H1 (cell line): ENCODE results near the gene WSCD2. TPM values are rescaled to one million over a fixed set of nuclear protein-coding genes. Genes with fewer than 3 reads are reported as not detected.

ENCODE experiments used
- CTCF ChIA-PET: fragments of 300-600 bp; sonication (Branson Sonifier 250); formaldehyde crosslinking; loops from one replicate; lab custom pipeline; 2021; ENCODE audit not compliant: partially characterized antibody; lab: Charles Lee
- POLR2A ChIA-PET: fragments of 300-600 bp; sonication (Branson Sonifier 250); formaldehyde crosslinking; loops from one replicate; lab custom pipeline; 2021; ENCODE audit warnings: inconsistent platforms; ENCODE audit not compliant: partially characterized antibody; lab: Charles Lee
- DNase-seq, 2 experiments: peaks; one replicate each; pipeline versions ENCODE4 v3.0.0 to v3.0.0-alpha.2; 2010 to 2022; ENCODE audit warnings: low spot score in 2 of 2, low read depth in 1 of 2, mixed read lengths in 1 of 2
- FAIRE-seq: peaks from 2 replicates; lab custom pipeline; 2011; peaks lifted over from hg19 to GRCh38; lab: Jason Lieb, UNC
- H2AFZ ChIP-seq: 2 replicates; pipeline ENCODE4 v1.8.1; 2012; ENCODE audit warnings: low read length, inconsistent platforms
- H2AK5ac ChIP-seq: 2 replicates; pipeline ENCODE4 v1.6.1; 2013; ENCODE audit warnings: low read depth, low read length
- H2BK120ac ChIP-seq: replicated peaks from 2 replicates; pipeline ENCODE3; 2013; ENCODE audit warnings: low read depth, low read length, inconsistent platforms
- H2BK12ac ChIP-seq: 2 replicates; pipeline ENCODE4 v1.6.1; 2013; ENCODE audit warnings: low read depth, low read length
- H2BK15ac ChIP-seq: 2 replicates; pipeline ENCODE4 v1.6.1; 2013; ENCODE audit warnings: low read length
- H2BK20ac ChIP-seq: 2 replicates; pipeline ENCODE4 v1.6.1; 2013; ENCODE audit warnings: low read length
- H2BK5ac ChIP-seq: 2 replicates; pipeline ENCODE4 v1.6.1; 2013; ENCODE audit warnings: low read depth, low read length
- H3K14ac ChIP-seq: 2 replicates; pipeline ENCODE4 v1.6.1; 2013; ENCODE audit warnings: inconsistent platforms; ENCODE audit not compliant: insufficient read length
- H3K18ac ChIP-seq: 2 replicates; pipeline ENCODE4 v1.6.1; 2013; ENCODE audit warnings: low read length; ENCODE audit errors: extremely low read depth
- H3K23ac ChIP-seq: 2 replicates; pipeline ENCODE4 v1.6.1; 2013; ENCODE audit warnings: inconsistent platforms; ENCODE audit not compliant: insufficient read length
- H3K23me2 ChIP-seq: 2 replicates; pipeline ENCODE4 v1.6.1; 2013; ENCODE audit warnings: low read depth, low read length
- H3K27ac ChIP-seq: 2 replicates; pipeline ENCODE4 v1.6.1; 2011; ENCODE audit warnings: low read depth, low read length, inconsistent platforms
- H3K27me3 ChIP-seq, 4 experiments: replicated peaks in 1 of 4; 1 replicate in 1 of 4; 2 replicates in 3 of 4; pipeline versions ENCODE4 v1.6.1 to v1.8.1; 2011 to 2013; ENCODE audit warnings: low read length in 3 of 4, mild to moderate bottlenecking in 3 of 4, inconsistent platforms in 2 of 4, mixed read lengths in 2 of 4, moderate library complexity in 1 of 4; ENCODE audit not compliant: control insufficient read depth in 3 of 4, insufficient read depth in 3 of 4; ENCODE audit errors: extremely low read depth in 1 of 4
- H3K36me3 ChIP-seq, 4 experiments: 2 replicates each; pipeline versions ENCODE4 v1.6.1 to v1.8.1; 2011 to 2013; ENCODE audit warnings: mild to moderate bottlenecking in 4 of 4, low read length in 3 of 4, moderate library complexity in 2 of 4, control low read depth in 1 of 4, inconsistent platforms in 1 of 4; ENCODE audit not compliant: insufficient read depth in 4 of 4, control insufficient read depth in 2 of 4
- H3K4ac ChIP-seq: replicated peaks from 2 replicates; pipeline ENCODE3; 2013; ENCODE audit warnings: low read length, low read depth, mixed read lengths, inconsistent platforms; ENCODE audit not compliant: insufficient read length
- H3K4me1 ChIP-seq, 4 experiments: replicated peaks in 1 of 4; 1 replicate in 1 of 4; 2 replicates in 3 of 4; pipeline versions ENCODE4 v1.6.1 to v1.8.1; 2011 to 2013; ENCODE audit warnings: low read length in 3 of 4, inconsistent platforms in 2 of 4, mixed read lengths in 1 of 4; ENCODE audit not compliant: insufficient read depth in 4 of 4, control insufficient read depth in 3 of 4
- H3K4me2 ChIP-seq, 2 experiments: 2 replicates each; pipeline versions ENCODE4 v1.6.1 to v1.8.1; 2011 to 2013; ENCODE audit warnings: low read depth in 2 of 2, low read length in 2 of 2, control low read depth in 1 of 2, inconsistent platforms in 1 of 2, mild to moderate bottlenecking in 1 of 2; ENCODE audit not compliant: insufficient read depth in 1 of 2
- H3K4me3 ChIP-seq, 4 experiments: fragments of 200-600, 300-600 bp in 1 of 4; sonication (generic), shearing (Covaris generic), sonication (Bioruptor Twin) in 1 of 4; 2 replicates each; pipeline versions ENCODE4 v1.5.1 to v1.8.1; 2011 to 2016; ENCODE audit warnings: low read length in 4 of 4, low read depth in 3 of 4, control low read depth in 2 of 4, inconsistent platforms in 2 of 4, mild to moderate bottlenecking in 2 of 4, mixed read lengths in 1 of 4, moderate library complexity in 1 of 4; ENCODE audit not compliant: insufficient read depth in 2 of 4; ENCODE audit errors: extremely low read depth in 1 of 4
- H3K56ac ChIP-seq: replicated peaks from 2 replicates; pipeline ENCODE3; 2013; ENCODE audit warnings: low read depth, mild to moderate bottlenecking, mixed read lengths, low read length, inconsistent platforms; ENCODE audit not compliant: insufficient read length
- H3K79me1 ChIP-seq: 2 replicates; pipeline ENCODE4 v1.6.1; 2013; ENCODE audit warnings: low read depth, low read length, control low read depth
- H3K79me2 ChIP-seq, 2 experiments: 2 replicates each; pipeline versions ENCODE4 v1.6.1 to v1.8.1; 2012 to 2013; ENCODE audit warnings: low read length in 2 of 2, mild to moderate bottlenecking in 2 of 2, inconsistent platforms in 1 of 2; ENCODE audit not compliant: insufficient read depth in 2 of 2, control insufficient read depth in 1 of 2
- H3K9ac ChIP-seq, 4 experiments: replicated peaks in 1 of 4; 1 replicate in 1 of 4; 2 replicates in 3 of 4; pipeline versions ENCODE4 v1.6.1 to v1.8.1; 2011 to 2013; ENCODE audit warnings: low read depth in 3 of 4, low read length in 3 of 4, control low read depth in 2 of 4, mild to moderate bottlenecking in 2 of 4, moderate library complexity in 2 of 4, inconsistent platforms in 1 of 4; ENCODE audit errors: extremely low read depth in 1 of 4
- H3K9me3 ChIP-seq, 2 experiments: 2 replicates each; pipeline versions ENCODE4 v1.6.1 to v1.8.1; 2012 to 2013; ENCODE audit warnings: mild to moderate bottlenecking in 2 of 2, moderate library complexity in 2 of 2, control low read depth in 1 of 2, inconsistent platforms in 1 of 2, low read depth in 1 of 2, low read length in 1 of 2, mixed read lengths in 1 of 2; ENCODE audit not compliant: insufficient read depth in 2 of 2
- H4K20me1 ChIP-seq, 2 experiments: replicated peaks in 1 of 2; 2 replicates each; pipeline versions ENCODE3 to v1.8.1; 2011 to 2013; ENCODE audit warnings: inconsistent platforms in 2 of 2, low read length in 2 of 2, mild to moderate bottlenecking in 1 of 2; ENCODE audit not compliant: insufficient read depth in 2 of 2, control insufficient read depth in 1 of 2
- H4K5ac ChIP-seq: 2 replicates; pipeline ENCODE4 v1.6.1; 2013; ENCODE audit warnings: low read length, low read depth, mixed read lengths, inconsistent platforms; ENCODE audit not compliant: insufficient read length
- H4K8ac ChIP-seq: 2 replicates; pipeline ENCODE4 v1.8.0; 2013; ENCODE audit warnings: mild to moderate bottlenecking, moderate library complexity, low read length, inconsistent platforms; ENCODE audit not compliant: insufficient read depth; ENCODE audit errors: extremely low read depth
- H4K91ac ChIP-seq: replicated peaks from 2 replicates; pipeline ENCODE3; 2013; ENCODE audit warnings: low read length, mixed read lengths, inconsistent platforms; ENCODE audit not compliant: insufficient read length
- EP300 ChIP-seq, 2 experiments: IDR thresholded peaks; 1 replicate in 1 of 2; 2 replicates in 1 of 2; pipeline ENCODE4 v1.6.1; 2011 to 2012; ENCODE audit warnings: low read depth in 2 of 2, low read length in 2 of 2, mild to moderate bottlenecking in 2 of 2, borderline replicate concordance in 1 of 2, inconsistent platforms in 1 of 2, moderate library complexity in 1 of 2
- GABPA ChIP-seq: IDR thresholded peaks from 2 replicates; pipeline ENCODE4 v1.6.1; 2011; ENCODE audit warnings: mild to moderate bottlenecking, low read length, moderate library complexity, borderline replicate concordance; ENCODE audit not compliant: insufficient read depth
- WGBS, 2 experiments: shearing (Covaris generic) in 1 of 2; methylation state at CpG; one replicate each; pipeline versions ENCODE4 v1.1.6 to v1.1.7; 2013 to 2015; ENCODE audit warnings: low lambda C conversion rate in 2 of 2, mixed read lengths in 2 of 2, inconsistent platforms in 1 of 2, low coverage in 1 of 2, missing lambda C conversion rate in 1 of 2; ENCODE audit not compliant: insufficient replicate concordance in 2 of 2, insufficient coverage in 1 of 2, insufficient read length in 1 of 2; ENCODE audit errors: extremely low coverage in 1 of 2, missing lambda C conversion rate in 1 of 2; 5-methylcytosine and 5-hydroxymethylcytosine counted together
- polyA plus RNA-seq, 7 experiments: library from polyadenylated mRNA; depleted of rRNA in 3 of 7; stranded (reverse) in 5 of 7; unstranded in 2 of 7; fragments of >200 nt in 5 of 7; fragments of 200-250 nt in 2 of 7; gene quantifications; 1 replicate in 5 of 7; 2 replicates in 1 of 7; 4 replicates in 1 of 7; pipeline versions ENCODE4 v1.2.1 to v1.2.3, GENCODE V29; 2011 to 2013; ENCODE audit warnings: missing spikeins in 2 of 7, mixed read lengths in 2 of 7
- total RNA-seq: library from RNA; stranded (reverse); fragmentation: NEBNext Ultra II Directional; extraction: Animal tissue kit (Norgen Biotek cat#: 25700); gene quantifications from 2 replicates; pipeline ENCODE4 v1.2.1, GENCODE V29; 2021

Gene WSCD2
- total and polyA plus RNA-seq, 2 of the 8 experiments (the other 6 are each of a cell fraction or from before 2014, with no cell fraction given): 1.3 to 2.2 TPM

DNA sequence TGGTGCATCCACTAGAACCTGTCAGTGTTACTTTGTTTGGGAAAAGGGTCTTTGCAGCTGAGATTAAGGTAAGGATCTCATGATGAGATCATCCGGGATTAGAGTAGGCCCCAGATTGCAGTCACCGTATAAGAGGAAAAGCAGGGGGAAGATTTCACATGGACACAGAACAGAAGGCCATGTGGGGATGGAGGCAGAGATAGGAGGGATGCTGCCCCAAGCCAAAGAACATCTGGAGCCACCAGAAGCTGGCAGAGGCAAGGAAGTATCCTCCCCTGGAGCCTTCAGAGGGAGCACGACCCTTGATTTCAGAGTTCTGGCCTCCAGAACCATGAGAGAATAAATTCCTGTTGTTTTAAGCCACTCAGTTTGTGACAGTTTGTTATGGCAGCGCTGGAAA lies 170.4 kb downstream of the WSCD2 start:
- Histone ChIP-seq H3K27me3 (no peaks in the 10 kb centered on the region), H2BK120ac (no peak overlapping the region), H3K23ac (no peak overlapping the region), H3K56ac (no peak overlapping the region), H2BK5ac (no peak overlapping the region), H3K36me3 (no peaks in the 10 kb centered on the region), H2AFZ (no peak overlapping the region), H4K91ac (no peak overlapping the region), H2BK20ac (no peak overlapping the region), H2BK12ac (no peak overlapping the region), H3K23me2 (no peaks in the 10 kb centered on the region), H4K5ac (no peak overlapping the region), H4K8ac (no peak overlapping the region), H3K9ac (no peak overlapping the region), H2AK5ac (no peak overlapping the region), H2BK15ac (no peak overlapping the region), H3K4me2 (no peak overlapping the region), H4K20me1 (no peaks in the 10 kb centered on the region), H3K79me2 (no peaks in the 10 kb centered on the region), H3K18ac (no peak overlapping the region), H3K4ac (no peak overlapping the region), H3K4me3 (no peak overlapping the region), H3K4me1 (peaks cover 4 to 22% (median 11%) of the 10 kb centered on the region in 4 experiments), H3K79me1 (no peaks in the 10 kb centered on the region), H3K14ac (no peak overlapping the region), H3K9me3 (no peaks in the 10 kb centered on the region), H3K27ac (no peak overlapping the region)
- POLR2A ChIA-PET: interaction anchor here (1.0 kb wide), 1 partner anchor 9 kb away, joined by 4 read pairs; no protein-coding TSS in a partner anchor
- FAIRE-seq (no peak), DNase-seq (no peak)
- TF ChIP-seq EP300 (IDR thresholded peaks at IDR 0.05; ENCODE audit: borderline replicate concordance in 1 of 2, low read depth in 2 of 2, low read length in 2 of 2) (no peak), GABPA (no peak)
- WGBS, 2 experiments: 77% methylated on average over 4 of the region's 4 CpGs; no CpG with 5 or more reads in 1 of the 2 experiments
- CTCF ChIA-PET: interaction anchor here (1.5 to 2.2 kb wide), 4 partner anchors 9 to 158 kb away, joined by 4 to 8 read pairs (median 4); no protein-coding TSS in a partner anchor

Other genes starting within 250 kb of the WSCD2 start
- gene CMKLR1, start 210.0 kb downstream of the WSCD2 start, total RNA-seq: 1.7 and 2.1 TPM in 2 replicates
- gene CMKLR1, start 210.0 kb downstream of the WSCD2 start, polyA plus RNA-seq (2011; rRNA removed): 2.8 and 2.9 TPM in 2 replicates